ENCODE results near the gene EEF1AKMT4. TPM values are rescaled to one million over a fixed set of nuclear protein-coding genes. Genes with fewer than 3 reads are reported as not detected.

Gene EEF1AKMT4
- 8.1 and 9.8 TPM in 2 replicates for total RNA-seq (2021)
- long read RNA-seq, transcript EEF1AKMT4-201 (3 exons, 1,823 nt), result major isoform, 56 of 64 reads
- long read RNA-seq, partial matches to known transcripts, result 0 of 64 reads
- long read RNA-seq, other reads (novel, unspliced or antisense), result 8 of 64 reads

DNA sequence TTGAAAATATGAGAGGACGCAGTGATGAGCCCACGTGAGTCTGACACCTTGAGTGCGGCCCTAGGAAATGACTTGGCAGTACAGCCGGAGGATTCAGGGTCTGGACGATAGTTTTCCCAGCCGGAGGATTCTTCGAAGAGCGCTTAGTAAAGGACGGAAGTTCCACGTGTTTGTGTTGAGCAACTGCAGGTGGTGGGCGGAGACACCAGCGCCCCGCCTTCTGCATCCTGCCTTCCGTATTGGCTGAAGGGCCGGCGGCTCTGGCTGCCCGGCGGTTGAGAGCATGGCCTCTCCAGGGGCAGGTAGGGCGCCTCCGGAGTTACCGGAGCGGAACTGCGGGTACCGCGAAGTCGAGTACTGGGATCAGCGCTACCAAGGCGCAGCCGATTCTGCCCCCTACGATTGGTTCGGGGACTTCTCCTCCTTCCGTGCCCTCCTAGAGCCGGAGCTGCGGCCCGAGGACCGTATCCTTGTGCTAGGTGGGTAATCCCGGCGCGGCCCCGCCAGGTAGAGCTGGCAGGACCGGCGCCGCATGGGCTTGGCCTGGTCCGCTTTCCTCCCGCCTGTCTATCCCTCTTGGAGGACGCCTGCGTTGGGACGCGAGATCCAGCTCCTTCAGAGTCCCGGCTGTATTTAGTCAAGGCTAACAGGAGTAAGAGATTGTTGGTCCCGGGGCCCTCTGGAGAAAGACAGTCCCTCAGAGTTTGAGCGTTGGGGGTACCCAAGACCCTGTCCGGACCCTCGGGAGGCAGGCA lies at the start of gene EEF1AKMT4:
Gene EEF1AKMT4, plus strand, starts transcription at position 261 of the 755 bp plus-strand sequence. Its CDS starts 23 bp downstream, at position 284.
- Histone ChIP-seq H3K23me2 (ENCODE audit: insufficient read length, low read depth, low read length, poor library complexity, severe bottlenecking) (peaks cover 5% of the 10 kb centered on the region), H3K27ac (ENCODE audit: insufficient read length, low read depth, low read length) (peak within 1 kb of the TSS; percentile 66), H4K5ac (ENCODE audit: insufficient read length, low read depth, low read length) (peak within 1 kb of the TSS; percentile 50), H3K4ac (ENCODE audit: low read depth, low read length) (no peak within 1 kb of the TSS), H3K4me2 (ENCODE audit: insufficient read depth, insufficient read length, low read length) (peak within 1 kb of the TSS; percentile 91), H4K20me1 (ENCODE audit: control insufficient read depth, insufficient read depth, insufficient read length) (no peaks in the 10 kb centered on the region), H4K91ac (ENCODE audit: insufficient read length, low read depth, low read length) (no peak within 1 kb of the TSS), H2AK5ac (ENCODE audit: insufficient read length, low read length) (no peak within 1 kb of the TSS), H3K56ac (ENCODE audit: insufficient read length, low read depth, low read length) (no peak within 1 kb of the TSS), H2AFZ (ENCODE audit: low read length) (peak within 1 kb of the TSS; percentile 33), H2BK12ac (ENCODE audit: insufficient read length, low read depth, low read length) (no peak within 1 kb of the TSS), H3K27me3 (ENCODE audit: insufficient read depth, low read length) (no peaks in the 10 kb centered on the region), H3K79me2 (ENCODE audit: insufficient read depth, low read length) (no peaks in the 10 kb centered on the region), H3K14ac (ENCODE audit: insufficient read depth, low read length) (peak within 1 kb of the TSS; percentile 27; the same call in 1 of the 2 replicates), H3K4me1 (ENCODE audit: insufficient read depth, low read length) (no peaks in the 10 kb centered on the region), H4K8ac (replicated peaks; ENCODE audit: insufficient read length, low read depth, low read length) (peak within 1 kb of the TSS; percentile 22), H2BK5ac (ENCODE audit: insufficient read length, low read length) (peak within 1 kb of the TSS; percentile 20), H2BK120ac (ENCODE audit: low read depth, low read length, poor library complexity, severe bottlenecking) (no peak within 1 kb of the TSS), H3K18ac (ENCODE audit: insufficient read length, low read depth, low read length) (peak within 1 kb of the TSS; percentile 37), H3K9ac (ENCODE audit: extremely low read depth, insufficient read length, low read length) (peak within 1 kb of the TSS; percentile 88), H3K79me1 (ENCODE audit: insufficient read depth, low read depth, low read length, poor library complexity, severe bottlenecking) (no peaks in the 10 kb centered on the region), H2BK15ac (ENCODE audit: low read depth, low read length) (no peak within 1 kb of the TSS), H3K9me3 (ENCODE audit: control insufficient read depth, low read depth, low read length) (no peaks in the 10 kb centered on the region), H2BK20ac (ENCODE audit: low read depth, low read length, poor library complexity, severe bottlenecking) (no peak within 1 kb of the TSS), H3T11ph (ENCODE audit: low read length) (no peak within 1 kb of the TSS), H3K23ac (ENCODE audit: insufficient read length, low read depth, low read length) (no peak within 1 kb of the TSS)
- TF ChIP-seq, protein P1, sequence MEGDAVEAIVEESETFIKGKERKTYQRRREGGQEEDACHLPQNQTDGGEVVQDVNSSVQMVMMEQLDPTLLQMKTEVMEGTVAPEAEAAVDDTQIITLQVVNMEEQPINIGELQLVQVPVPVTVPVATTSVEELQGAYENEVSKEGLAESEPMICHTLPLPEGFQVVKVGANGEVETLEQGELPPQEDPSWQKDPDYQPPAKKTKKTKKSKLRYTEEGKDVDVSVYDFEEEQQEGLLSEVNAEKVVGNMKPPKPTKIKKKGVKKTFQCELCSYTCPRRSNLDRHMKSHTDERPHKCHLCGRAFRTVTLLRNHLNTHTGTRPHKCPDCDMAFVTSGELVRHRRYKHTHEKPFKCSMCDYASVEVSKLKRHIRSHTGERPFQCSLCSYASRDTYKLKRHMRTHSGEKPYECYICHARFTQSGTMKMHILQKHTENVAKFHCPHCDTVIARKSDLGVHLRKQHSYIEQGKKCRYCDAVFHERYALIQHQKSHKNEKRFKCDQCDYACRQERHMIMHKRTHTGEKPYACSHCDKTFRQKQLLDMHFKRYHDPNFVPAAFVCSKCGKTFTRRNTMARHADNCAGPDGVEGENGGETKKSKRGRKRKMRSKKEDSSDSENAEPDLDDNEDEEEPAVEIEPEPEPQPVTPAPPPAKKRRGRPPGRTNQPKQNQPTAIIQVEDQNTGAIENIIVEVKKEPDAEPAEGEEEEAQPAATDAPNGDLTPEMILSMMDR (conservative IDR thresholded peaks at IDR 0.05), result peak; percentile 67
- WGBS (ENCODE audit: extremely low coverage, insufficient read length, low lambda C conversion rate), result no CpG with 5 or more reads among the region's 54 CpGs
- DNase-seq, result peak; percentile 100
- Mint-ChIP-seq H3K9me3 (no peaks in the 10 kb centered on the region; a peak in 1 of 5 replicates), H3K4me3 (peak within 1 kb of the TSS; percentile 82 to 92), H3K27me3 (ENCODE audit: low read depth) (no peaks in the 10 kb centered on the region), H3K36me3 (ENCODE audit: insufficient read depth in 1 of 3, low read depth in 3 of 3) (peaks cover 6 to 16% (median 12%) of the 10 kb centered on the region in 3 experiments; a peak in 6 of 7 replicates), H3K4me1 (peaks cover 2 to 6% of the 10 kb centered on the region in 2 experiments; a peak in 2 of 4 replicates), H3K27ac (peak within 1 kb of the TSS; percentile 98 to 100 (median 100))
